Hepatocyte (in vitro differentiated cells): Measurements from ENCODE around the gene PAQR7. TPM values are rescaled to one million over a fixed set of nuclear protein-coding genes. Genes with fewer than 3 reads are reported as not detected.
A peak's percentile ranks its signal among the peaks of the same experiment; 100 is the strongest.

Experiments
- DNase-seq: peaks from one replicate; pipeline ENCODE4 v3.0.0-alpha.2; 2016; ENCODE audit warnings: low spot score
- H2AFZ ChIP-seq: fragments of 200-600 bp; sonication (generic); 2 replicates; pipeline ENCODE4 v1.6.0; 2016; ENCODE audit warnings: antibody characterized with exemption, mild to moderate bottlenecking
- H3K27ac ChIP-seq: fragments of 200-600 bp; sonication (generic); 2 replicates; pipeline ENCODE4 v1.5.1; 2016; ENCODE audit warnings: mild to moderate bottlenecking
- H3K27me3 ChIP-seq: fragments of 200-600 bp; sonication (generic); 2 replicates; pipeline ENCODE4 v1.6.1; 2016
- H3K36me3 ChIP-seq: fragments of 200-600 bp; sonication (generic); replicated peaks from 2 replicates; pipeline ENCODE4 v1.5.1; 2016; ENCODE audit warnings: low read depth; ENCODE audit not compliant: insufficient read depth
- H3K4me1 ChIP-seq: fragments of 200-600 bp; sonication (generic); 2 replicates; pipeline ENCODE4 v1.5.1; 2016; ENCODE audit warnings: mild to moderate bottlenecking, moderate library complexity; ENCODE audit not compliant: insufficient read depth
- H3K4me2 ChIP-seq: fragments of 200-600 bp; sonication (generic); 2 replicates; pipeline ENCODE4 v1.6.0; 2016
- H3K4me3 ChIP-seq: fragments of 200-600 bp; sonication (generic); 2 replicates; pipeline ENCODE4 v1.5.1; 2016; ENCODE audit warnings: mild to moderate bottlenecking
- H3K79me2 ChIP-seq: fragments of 200-600 bp; sonication (generic); 2 replicates; pipeline ENCODE4 v1.6.0; 2017; ENCODE audit warnings: mild to moderate bottlenecking
- H3K9me2 ChIP-seq: fragments of 200-600 bp; sonication (generic); replicated peaks from 2 replicates; pipeline ENCODE4 v1.6.0; 2017; ENCODE audit warnings: mild to moderate bottlenecking; ENCODE audit not compliant: insufficient read depth
- H3K9me3 ChIP-seq: fragments of 200-600 bp; sonication (generic); 2 replicates; pipeline ENCODE4 v1.5.1; 2016; ENCODE audit warnings: low read depth, mild to moderate bottlenecking
- H4K20me1 ChIP-seq: fragments of 200-600 bp; sonication (generic); 2 replicates; pipeline ENCODE4 v1.6.0; 2016; ENCODE audit warnings: mild to moderate bottlenecking; ENCODE audit not compliant: insufficient read depth, poor library complexity, severe bottlenecking
- EZH2 ChIP-seq: fragments of 200-600 bp; sonication (generic); IDR thresholded peaks from 2 replicates; pipeline ENCODE4 v1.6.1; 2016; ENCODE audit warnings: antibody characterized with exemption, mild to moderate bottlenecking, borderline replicate concordance
- EZH2phosphoT487 ChIP-seq: fragments of 200-600 bp; sonication (generic); IDR thresholded peaks from one replicate; pipeline ENCODE4 v1.6.1; 2018; ENCODE audit warnings: antibody characterized with exemption, mild to moderate bottlenecking, low read depth, moderate library complexity; ENCODE audit not compliant: unreplicated experiment, severe bottlenecking
- WGBS: methylation state at CpG from one replicate; pipeline ENCODE4 v1.1.6; 2016; ENCODE audit warnings: low lambda C conversion rate; ENCODE audit errors: missing lambda C conversion rate; 5-methylcytosine and 5-hydroxymethylcytosine counted together
- polyA plus RNA-seq: library from polyadenylated mRNA; unstranded; fragments of >200 nt; fragmentation: Nextera tagmentation; extraction: Ambion mirVana; gene quantifications from 2 replicates; pipeline ENCODE4 v1.2.1, GENCODE V29; 2016
- total RNA-seq: library from RNA; depleted of rRNA; stranded (reverse); fragments of >200 nt; gene quantifications from 2 replicates; pipeline ENCODE4 v1.2.3, GENCODE V29; 2014
- TF ChIP-seq, protein P1 (sequence below): fragments of 200-600 bp; sonication (generic); IDR thresholded peaks from 2 replicates; pipeline ENCODE4 v1.5.1; 2016; ENCODE audit warnings: antibody characterized with exemption, mild to moderate bottlenecking; ENCODE audit not compliant: poor library complexity

Gene PAQR7
- total and polyA plus RNA-seq, 2 experiments from 2014 or later = 4.8 to 27.0 TPM

DNA sequence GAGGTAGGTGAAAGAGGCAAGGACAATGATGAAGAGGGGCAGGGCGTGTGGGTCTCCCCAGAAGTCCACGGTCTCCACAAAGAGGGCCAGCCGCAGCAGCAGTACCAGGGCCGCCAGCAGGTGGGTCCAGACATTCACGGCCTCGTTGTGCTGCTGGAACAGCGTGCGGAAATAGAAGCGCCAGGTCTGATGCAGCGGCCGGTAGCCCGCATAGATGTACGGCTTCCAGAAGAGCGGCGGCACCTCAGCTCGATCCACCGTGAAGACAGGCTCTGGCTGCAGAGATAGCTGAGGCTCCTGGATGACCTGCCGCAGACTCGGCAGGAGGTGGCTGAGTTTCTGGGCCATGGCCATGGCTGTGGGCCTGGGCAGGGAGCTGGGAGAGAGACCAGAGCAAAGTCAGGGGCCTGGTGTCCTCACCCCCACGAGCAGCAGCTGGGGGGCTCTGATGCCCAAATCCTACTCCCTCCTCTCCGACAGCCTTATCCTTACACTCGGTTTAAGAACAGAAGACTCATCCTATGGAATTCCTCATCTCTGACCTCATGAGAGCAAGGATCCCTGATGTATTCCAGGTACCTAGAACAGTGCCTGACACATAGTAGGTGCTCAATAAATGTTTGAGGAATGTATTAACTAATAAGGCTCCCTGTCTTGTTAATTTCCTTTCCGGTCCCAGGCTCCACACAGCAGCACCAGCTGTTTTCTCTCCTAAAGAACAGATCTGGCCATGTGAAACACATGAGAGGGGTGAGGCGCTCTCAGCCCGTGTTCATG lies 11.8 kb downstream of the PAQR7 start:
- Histone ChIP-seq H3K27me3 (no peaks in the 10 kb centered on the region), H3K9me3 (no peaks in the 10 kb centered on the region), H3K36me3 (no peaks in the 10 kb centered on the region), H3K4me2 (no peak overlapping the region), H3K4me1 (peaks cover 33% of the 10 kb centered on the region), H3K27ac (no peak overlapping the region), H2AFZ (no peak overlapping the region), H3K79me2 (peaks cover 4% of the 10 kb centered on the region), H3K4me3 (no peak overlapping the region), H4K20me1 (no peaks in the 10 kb centered on the region), H3K9me2 (no peaks in the 10 kb centered on the region)
- no peak for TF ChIP-seq EZH2phosphoT487
- TF ChIP-seq EZH2 = no peak
- TF ChIP-seq, protein P1, sequence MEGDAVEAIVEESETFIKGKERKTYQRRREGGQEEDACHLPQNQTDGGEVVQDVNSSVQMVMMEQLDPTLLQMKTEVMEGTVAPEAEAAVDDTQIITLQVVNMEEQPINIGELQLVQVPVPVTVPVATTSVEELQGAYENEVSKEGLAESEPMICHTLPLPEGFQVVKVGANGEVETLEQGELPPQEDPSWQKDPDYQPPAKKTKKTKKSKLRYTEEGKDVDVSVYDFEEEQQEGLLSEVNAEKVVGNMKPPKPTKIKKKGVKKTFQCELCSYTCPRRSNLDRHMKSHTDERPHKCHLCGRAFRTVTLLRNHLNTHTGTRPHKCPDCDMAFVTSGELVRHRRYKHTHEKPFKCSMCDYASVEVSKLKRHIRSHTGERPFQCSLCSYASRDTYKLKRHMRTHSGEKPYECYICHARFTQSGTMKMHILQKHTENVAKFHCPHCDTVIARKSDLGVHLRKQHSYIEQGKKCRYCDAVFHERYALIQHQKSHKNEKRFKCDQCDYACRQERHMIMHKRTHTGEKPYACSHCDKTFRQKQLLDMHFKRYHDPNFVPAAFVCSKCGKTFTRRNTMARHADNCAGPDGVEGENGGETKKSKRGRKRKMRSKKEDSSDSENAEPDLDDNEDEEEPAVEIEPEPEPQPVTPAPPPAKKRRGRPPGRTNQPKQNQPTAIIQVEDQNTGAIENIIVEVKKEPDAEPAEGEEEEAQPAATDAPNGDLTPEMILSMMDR = no peak
- WGBS = 96% methylated on average over 25 of the region's 25 CpGs
- no peak for DNase-seq

DNA sequence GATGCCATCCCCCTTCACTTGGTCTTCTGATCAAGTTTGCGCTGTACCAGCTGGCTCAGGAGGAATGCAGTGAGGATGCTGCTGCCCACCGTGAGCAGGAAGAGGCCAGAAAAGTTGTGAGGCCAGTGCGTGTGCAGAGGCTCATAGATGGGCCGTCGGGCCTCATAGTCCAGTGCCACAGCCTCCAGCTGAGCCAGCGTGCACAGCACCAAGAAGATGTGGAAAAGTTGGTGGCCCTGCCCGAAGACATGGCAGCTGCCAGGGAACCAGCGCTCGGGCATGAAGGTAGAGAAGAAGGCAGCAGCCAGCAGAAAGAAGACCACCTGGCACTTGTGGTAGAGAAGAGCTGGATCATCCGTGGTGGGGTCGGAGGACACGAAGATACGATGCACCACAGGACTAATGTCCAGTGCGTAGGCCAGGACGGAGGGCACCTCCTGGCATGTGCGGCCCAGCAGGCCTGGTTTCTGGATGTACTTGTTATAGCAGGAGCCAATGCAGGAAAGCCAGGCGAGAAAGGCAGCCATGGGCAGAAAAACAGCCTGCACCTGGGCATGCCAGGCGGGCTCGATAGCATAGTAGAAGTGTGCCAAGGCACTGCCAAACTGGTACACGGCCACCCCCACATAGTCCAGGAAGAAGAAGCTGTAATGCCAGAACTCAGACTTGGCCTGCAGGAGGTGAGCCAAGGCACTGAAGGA lies 12.6 kb downstream of the PAQR7 start:
- no peak for TF ChIP-seq EZH2
- TF ChIP-seq, protein P1 = no peak
- no peak for TF ChIP-seq EZH2phosphoT487
- H3K36me3 ChIP-seq = no peaks in the 10 kb centered on the region
- no peaks in the 10 kb centered on the region for H3K9me3 ChIP-seq
- H3K27ac ChIP-seq = no peak overlapping the region
- H2AFZ ChIP-seq = no peak overlapping the region
- no peaks in the 10 kb centered on the region for H4K20me1 ChIP-seq
- peaks cover 4% of the 10 kb centered on the region for H3K79me2 ChIP-seq
- H3K4me3 ChIP-seq = no peak overlapping the region
- WGBS = 97% methylated on average over 20 of the region's 20 CpGs
- no peak for DNase-seq
- peaks cover 30% of the 10 kb centered on the region for H3K4me1 ChIP-seq
- no peaks in the 10 kb centered on the region for H3K9me2 ChIP-seq
- no peak overlapping the region for H3K4me2 ChIP-seq
- no peaks in the 10 kb centered on the region for H3K27me3 ChIP-seq

GRCh38 chr1:25861316-25862286 lies 13.9 kb downstream of the PAQR7 start:
- H3K4me3 ChIP-seq = no peak overlapping the region
- TF ChIP-seq EZH2phosphoT487 (no peak), EZH2 (no peak)
- TF ChIP-seq, protein P1 = no peak
- H3K36me3 ChIP-seq = no peaks in the 10 kb centered on the region
- no peaks in the 10 kb centered on the region for H3K9me2 ChIP-seq
- H3K9me3 ChIP-seq = no peaks in the 10 kb centered on the region
- H3K4me1 ChIP-seq = peaks cover 19% of the 10 kb centered on the region
- DNase-seq = no peak
- H3K27ac ChIP-seq = peak overlapping the region; percentile 63
- peaks cover 12% of the 10 kb centered on the region for H3K79me2 ChIP-seq
- H3K27me3 ChIP-seq = no peaks in the 10 kb centered on the region
- no peaks in the 10 kb centered on the region for H4K20me1 ChIP-seq
- WGBS = 62% methylated on average over 16 of the region's 16 CpGs
- no peak overlapping the region for H2AFZ ChIP-seq
- H3K4me2 ChIP-seq = peak overlapping the region; percentile 97
